PC-3 (cell line): ENCODE data around the gene CARF. TPM values are rescaled to one million over a fixed set of nuclear protein-coding genes. Genes with fewer than 3 reads are reported as not detected.

Experiments
- ATAC-seq: fragments of 200-7000 bp; cut with Tn5 transposase; 2 replicates; pipeline ENCODE4 v1.9.1; 2020; ENCODE audit warnings: mild to moderate bottlenecking, moderate library complexity
- BruUV-seq: library from RNA; stranded (reverse); fragments of 400-500 nt; replicated peaks from 2 replicates; lab custom pipeline; 2021; lab: Mats Ljungman, UMichigan
- CTCF ChIA-PET: fragments of 300-600 bp; sonication (Branson Sonifier 250); formaldehyde crosslinking; loops from one replicate; lab custom pipeline; 2022; ENCODE audit warnings: antibody characterized with exemption; lab: Charles Lee
- POLR2A ChIA-PET: fragments of 300-600 bp; sonication (Branson Sonifier 250); formaldehyde crosslinking; loops from one replicate; lab custom pipeline; 2022; ENCODE audit warnings: antibody characterized with exemption; ENCODE audit not compliant: unreplicated experiment; lab: Charles Lee
- DNase-seq: peaks from one replicate; pipeline ENCODE4 v3.0.0-alpha.2; 2015
- H2AFZ ChIP-seq: fragments of 300-600 bp; sonication (generic); 2 replicates; pipeline ENCODE4 v1.6.0; 2016; ENCODE audit warnings: antibody characterized with exemption, low read length
- H3F3A ChIP-seq: fragments of 300-600 bp; sonication (generic); one replicate; pipeline ENCODE4 v1.6.0; 2017; ENCODE audit warnings: antibody characterized with exemption, low read length, control low read depth, mild to moderate bottlenecking; ENCODE audit not compliant: unreplicated experiment
- H3K27ac ChIP-seq: fragments of 300-600 bp; sonication (generic); 2 replicates; pipeline ENCODE4 v1.5.1; 2016; ENCODE audit warnings: mild to moderate bottlenecking, low read length
- H3K27me3 ChIP-seq: fragments of 300-600 bp; sonication (generic); 2 replicates; pipeline ENCODE4 v1.6.1; 2016; ENCODE audit warnings: low read length, mixed read lengths
- H3K36me3 ChIP-seq: fragments of 300-600 bp; sonication (generic); 2 replicates; pipeline ENCODE4 v1.6.1; 2016; ENCODE audit warnings: low read depth, mixed run types, low read length, mixed read lengths
- H3K4me1 ChIP-seq: fragments of 300-600 bp; sonication (generic); 2 replicates; pipeline ENCODE4 v1.5.1; 2016; ENCODE audit warnings: low read length; ENCODE audit not compliant: insufficient read depth
- H3K4me2 ChIP-seq: fragments of 300-600 bp; sonication (generic); 2 replicates; pipeline ENCODE4 v1.6.0; 2016; ENCODE audit warnings: low read length
- H3K4me3 ChIP-seq: fragments of 300-600 bp; sonication (generic); 2 replicates; pipeline ENCODE4 v1.5.1; 2016; ENCODE audit warnings: mild to moderate bottlenecking, low read length, mixed read lengths
- H3K79me2 ChIP-seq: fragments of 300-600 bp; sonication (generic); 2 replicates; pipeline ENCODE4 v1.6.1; 2017; ENCODE audit warnings: low read length, mixed read lengths
- H3K9ac ChIP-seq: fragments of 300-600 bp; sonication (generic); 2 replicates; pipeline ENCODE4 v1.6.0; 2016; ENCODE audit warnings: mild to moderate bottlenecking, low read length
- H3K9me2 ChIP-seq: fragments of 300-600 bp; sonication (generic); replicated peaks from 2 replicates; pipeline ENCODE4 v1.6.1; 2016; ENCODE audit warnings: mixed run types, low read length, mixed read lengths
- H3K9me3 ChIP-seq: fragments of 300-600 bp; sonication (generic); 2 replicates; pipeline ENCODE4 v1.6.1; 2016; ENCODE audit warnings: low read length, mixed read lengths
- H4K20me1 ChIP-seq: fragments of 300-600 bp; sonication (generic); 2 replicates; pipeline ENCODE4 v1.6.1; 2016; ENCODE audit warnings: low read length, mixed read lengths
- EZH2 ChIP-seq: fragments of 300-600 bp; sonication (generic); IDR thresholded peaks from one replicate; pipeline ENCODE4 v1.6.1; 2017; ENCODE audit warnings: antibody characterized with exemption, mild to moderate bottlenecking, low read length; ENCODE audit not compliant: unreplicated experiment
- EZH2phosphoT487 ChIP-seq: fragments of 300-600 bp; sonication (generic); IDR thresholded peaks from 2 replicates; pipeline ENCODE4 v1.6.1; 2018; ENCODE audit warnings: mild to moderate bottlenecking, antibody characterized with exemption, low read length, borderline replicate concordance
- intact Hi-C: fragments of 100-400 bp; cut with micrococcal nuclease; formaldehyde crosslinking; loops from 2 replicates; pipeline ENCODE4 v1.9.0; 2023
- total RNA-seq: library from RNA; depleted of rRNA; stranded (reverse); fragments of >200 nt; gene quantifications from 2 replicates; pipeline ENCODE4 v1.2.3, GENCODE V29; 2014; rRNA removed
- TF ChIP-seq, protein P1 (sequence below): fragments of 300-600 bp; sonication (generic); conservative IDR thresholded peaks from 2 replicates; pipeline ENCODE4 v1.5.1; 2017; ENCODE audit warnings: antibody characterized with exemption, low read depth, mild to moderate bottlenecking, low read length

CARF gene
- total RNA-seq, 1 experiment from 2014 or later: 4.4 TPM

DNA sequence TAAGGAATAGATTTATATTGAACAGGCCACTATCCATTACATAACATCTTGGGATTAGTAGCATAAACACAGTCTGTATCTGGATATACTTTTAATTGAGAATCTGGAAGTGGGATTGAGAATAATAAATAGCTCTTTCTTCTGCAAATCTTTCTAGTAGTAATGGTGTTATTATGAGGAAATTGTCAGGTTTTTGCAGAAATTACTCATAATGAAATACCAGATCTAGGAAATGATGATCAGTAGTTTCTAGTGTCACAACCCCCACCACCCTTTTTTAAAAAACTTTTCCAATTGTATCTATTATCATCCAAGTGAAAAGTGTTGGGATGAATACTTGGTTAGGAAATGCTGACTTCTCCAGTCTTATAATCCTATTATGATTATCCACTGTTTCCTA is 121.3 kb downstream of the CARF start:
- intact Hi-C loops: no loop called here
- no peak for DNase-seq

DNA sequence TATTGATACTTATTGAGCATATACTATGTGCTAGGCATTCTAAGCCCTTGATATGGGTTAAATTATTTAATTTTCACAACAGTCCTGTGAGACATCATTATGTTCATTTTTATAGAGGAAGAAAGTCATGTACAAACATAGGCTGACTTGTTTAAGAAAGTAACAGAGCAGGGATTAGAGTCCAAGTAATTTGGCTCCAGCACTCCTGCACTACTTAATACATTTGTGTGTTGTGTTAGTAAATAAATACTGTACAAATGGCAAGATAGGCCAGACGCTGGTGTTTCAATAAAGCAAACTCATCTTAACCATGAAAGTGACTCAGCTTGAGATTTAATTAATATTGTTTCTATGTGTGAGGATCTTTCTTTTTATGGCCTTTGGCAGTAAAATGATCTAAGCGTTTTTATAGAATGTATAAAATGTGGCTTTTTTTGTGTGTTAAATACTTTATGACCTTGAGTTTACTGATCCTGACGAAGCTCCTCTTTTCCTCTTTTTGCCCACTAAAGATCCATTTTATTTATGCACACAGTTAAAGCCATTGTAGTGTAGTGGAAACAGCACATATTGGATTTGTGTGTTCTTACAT is 123.9 kb downstream of the CARF start:
- H3K79me2 ChIP-seq: no peaks in the 10 kb centered on the region
- TF ChIP-seq, protein P1, sequence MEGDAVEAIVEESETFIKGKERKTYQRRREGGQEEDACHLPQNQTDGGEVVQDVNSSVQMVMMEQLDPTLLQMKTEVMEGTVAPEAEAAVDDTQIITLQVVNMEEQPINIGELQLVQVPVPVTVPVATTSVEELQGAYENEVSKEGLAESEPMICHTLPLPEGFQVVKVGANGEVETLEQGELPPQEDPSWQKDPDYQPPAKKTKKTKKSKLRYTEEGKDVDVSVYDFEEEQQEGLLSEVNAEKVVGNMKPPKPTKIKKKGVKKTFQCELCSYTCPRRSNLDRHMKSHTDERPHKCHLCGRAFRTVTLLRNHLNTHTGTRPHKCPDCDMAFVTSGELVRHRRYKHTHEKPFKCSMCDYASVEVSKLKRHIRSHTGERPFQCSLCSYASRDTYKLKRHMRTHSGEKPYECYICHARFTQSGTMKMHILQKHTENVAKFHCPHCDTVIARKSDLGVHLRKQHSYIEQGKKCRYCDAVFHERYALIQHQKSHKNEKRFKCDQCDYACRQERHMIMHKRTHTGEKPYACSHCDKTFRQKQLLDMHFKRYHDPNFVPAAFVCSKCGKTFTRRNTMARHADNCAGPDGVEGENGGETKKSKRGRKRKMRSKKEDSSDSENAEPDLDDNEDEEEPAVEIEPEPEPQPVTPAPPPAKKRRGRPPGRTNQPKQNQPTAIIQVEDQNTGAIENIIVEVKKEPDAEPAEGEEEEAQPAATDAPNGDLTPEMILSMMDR: no peak
- TF ChIP-seq EZH2phosphoT487: no peak
- no peak for TF ChIP-seq EZH2

More for the DNA sequence above, 121.3 kb downstream of the CARF start:
- ChIA-PET CTCF (interaction anchor here (0.6 kb wide), 1 partner anchor 462 kb away, joined by 6 read pairs; no protein-coding TSS in a partner anchor), POLR2A (interaction anchor here (0.7 kb wide), 1 partner anchor 15 kb away, joined by 7 read pairs; no protein-coding TSS in a partner anchor)
- Histone ChIP-seq H3K27me3 (no peaks in the 10 kb centered on the region), H3K4me1 (0 out of 2 replicates have a peak, but pooled peaks cover 2% of the 10 kb centered on the region), H3K9ac (no peak overlapping the region), H3K36me3 (no peaks in the 10 kb centered on the region), H3K79me2 (no peaks in the 10 kb centered on the region), H2AFZ (no peak overlapping the region), H3K4me2 (no peak overlapping the region), H3F3A (no peaks in the 10 kb centered on the region), H3K27ac (no peak overlapping the region), H3K9me2 (no peaks in the 10 kb centered on the region), H3K4me3 (no peak overlapping the region), H4K20me1 (no peaks in the 10 kb centered on the region), H3K9me3 (no peaks in the 10 kb centered on the region)
- no TSS peak for BruUV-seq
- ATAC-seq: no peak
- TF ChIP-seq, protein P1: no peak
- no peak for TF ChIP-seq EZH2
- no peak for TF ChIP-seq EZH2phosphoT487

More for the DNA sequence above, 123.9 kb downstream of the CARF start:
- H3K9ac ChIP-seq: no peak overlapping the region
- H3K9me3 ChIP-seq: no peaks in the 10 kb centered on the region
- intact Hi-C loops: no loop called here
- BruUV-seq: no TSS peak
- H3F3A ChIP-seq: no peaks in the 10 kb centered on the region
- H2AFZ ChIP-seq: no peak overlapping the region
- DNase-seq (no peak), ATAC-seq (peak; percentile 86)
- no peaks in the 10 kb centered on the region for H4K20me1 ChIP-seq
- ChIA-PET POLR2A (no interaction called here), CTCF (no interaction called here)
- H3K4me3 ChIP-seq: no peak overlapping the region
- 0 out of 2 replicates have a peak, but pooled peaks cover 6% of the 10 kb centered on the region for H3K4me1 ChIP-seq
- no peaks in the 10 kb centered on the region for H3K9me2 ChIP-seq
- no peak overlapping the region for H3K4me2 ChIP-seq
- H3K27ac ChIP-seq: no peak overlapping the region
- no peaks in the 10 kb centered on the region for H3K27me3 ChIP-seq
- H3K36me3 ChIP-seq: no peaks in the 10 kb centered on the region

Other genes with a start within 250 kb of the CARF start
- 1.3 and 2.5 TPM in 2 replicates for gene ICA1L, start 40.5 kb upstream of the CARF start, total RNA-seq
- 60.5 and 65.4 TPM in 2 replicates for gene WDR12, start 602 bp upstream of the CARF start, total RNA-seq
- 9.9 and 14.5 TPM in 2 replicates for gene NBEAL1, start 102.6 kb downstream of the CARF start, total RNA-seq